Stimulated activated memory B cell treated with anti-CD40 and anti-IgM and Interleukin-4, amounts not matched to agents 10 μg/mL and 1 μg/mL and 100 μg/mL, for 72 hours (primary cell): Measurements from ENCODE around the gene GUCY2D.
"Not testable (repeated sequence)": the region's sequence is repeated elsewhere in the genome, so short reads cannot be mapped to it uniquely, and the experiment has no call there.

Experiments
- ATAC-seq: fragments of 150-1000 bp; cut with Tn5 transposase; 2 replicates; pipeline ENCODE4 v1.10.0; 2021
- H3K27ac Mint-ChIP-seq: one replicate; pipeline ENCODE4 v1.8.0; 2022; ENCODE audit warnings: mild to moderate bottlenecking, mixed read lengths
- H3K27me3 Mint-ChIP-seq: one replicate; pipeline ENCODE4 v1.8.0; 2022; ENCODE audit warnings: mixed read lengths
- H3K36me3 Mint-ChIP-seq: one replicate; pipeline ENCODE4 v1.8.0; 2022; ENCODE audit warnings: mixed read lengths
- H3K4me1 Mint-ChIP-seq: one replicate; pipeline ENCODE4 v1.8.0; 2022; ENCODE audit warnings: mixed read lengths
- H3K4me3 Mint-ChIP-seq: one replicate; pipeline ENCODE4 v1.8.0; 2022; ENCODE audit warnings: mild to moderate bottlenecking, moderate library complexity, mixed read lengths
- H3K9me3 Mint-ChIP-seq: one replicate; pipeline ENCODE4 v1.8.0; 2022; ENCODE audit warnings: mixed read lengths

GUCY2D gene

GRCh38 chr17:8019665-8020650 is 17.5 kb downstream of the GUCY2D start:
- Mint-ChIP-seq H3K36me3 (no peaks in the 10 kb centered on the region), H3K4me1 (peaks cover 17% of the 10 kb centered on the region), H3K27me3 (peaks cover 63% of the 10 kb centered on the region), H3K9me3 (no peaks in the 10 kb centered on the region), H3K27ac (no peak overlapping the region), H3K4me3 (peak overlapping the region; percentile 10)
- peak; percentile 64 for ATAC-seq

- Mint-ChIP-seq H3K9me3 (no peaks in the 10 kb centered on the region), H3K4me3 (no peak overlapping the region), H3K27me3 (peaks cover 56% of the 10 kb centered on the region), H3K27ac (no peak overlapping the region), H3K36me3 (no peaks in the 10 kb centered on the region), H3K4me1 (peaks cover 17% of the 10 kb centered on the region)
- ATAC-seq: no peak
Observed at GRCh38 chr17:8020776-8021564, 18.6 kb downstream of the GUCY2D start.

DNA sequence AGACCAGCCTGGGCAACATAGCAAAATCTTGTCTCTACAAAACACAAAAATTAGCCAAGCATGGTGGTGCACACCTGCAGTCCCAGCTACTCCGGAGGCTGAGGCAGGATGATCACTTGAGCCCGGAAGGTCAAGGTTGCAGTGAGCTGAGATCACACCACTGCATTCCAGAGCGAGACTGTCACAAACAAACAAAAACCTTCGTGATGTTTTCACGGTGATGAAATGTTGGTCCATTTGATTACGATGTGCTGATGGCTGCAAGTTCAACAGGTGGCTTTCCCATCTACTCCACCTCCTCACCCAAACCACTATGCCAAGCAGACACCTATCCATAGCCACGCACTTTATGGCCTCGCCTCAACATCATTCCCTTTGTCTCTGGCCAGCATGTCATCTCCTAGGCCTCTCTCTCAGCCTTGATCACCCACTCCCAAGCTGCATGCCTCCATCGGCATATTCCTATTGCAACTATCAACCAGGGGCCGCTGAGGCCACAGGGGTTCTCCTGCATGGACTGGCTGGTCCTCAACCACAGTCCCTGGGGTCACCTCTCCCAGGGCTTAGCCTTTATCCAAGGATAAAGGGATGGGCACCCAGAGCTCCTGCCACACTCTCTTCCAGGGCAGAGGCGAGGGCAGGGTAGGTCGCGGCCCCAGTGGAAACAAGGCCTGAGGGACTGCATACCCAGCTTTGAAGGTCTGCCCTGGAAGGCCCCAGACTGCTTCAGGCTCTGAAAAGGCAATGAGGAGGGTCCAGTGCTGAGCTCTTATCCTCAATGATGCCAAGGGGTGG is 19.3 kb downstream of the GUCY2D start:
- no peak overlapping the region for H3K27ac Mint-ChIP-seq
- no peaks in the 10 kb centered on the region for H3K36me3 Mint-ChIP-seq
- H3K27me3 Mint-ChIP-seq: peaks cover 48% of the 10 kb centered on the region

DNA sequence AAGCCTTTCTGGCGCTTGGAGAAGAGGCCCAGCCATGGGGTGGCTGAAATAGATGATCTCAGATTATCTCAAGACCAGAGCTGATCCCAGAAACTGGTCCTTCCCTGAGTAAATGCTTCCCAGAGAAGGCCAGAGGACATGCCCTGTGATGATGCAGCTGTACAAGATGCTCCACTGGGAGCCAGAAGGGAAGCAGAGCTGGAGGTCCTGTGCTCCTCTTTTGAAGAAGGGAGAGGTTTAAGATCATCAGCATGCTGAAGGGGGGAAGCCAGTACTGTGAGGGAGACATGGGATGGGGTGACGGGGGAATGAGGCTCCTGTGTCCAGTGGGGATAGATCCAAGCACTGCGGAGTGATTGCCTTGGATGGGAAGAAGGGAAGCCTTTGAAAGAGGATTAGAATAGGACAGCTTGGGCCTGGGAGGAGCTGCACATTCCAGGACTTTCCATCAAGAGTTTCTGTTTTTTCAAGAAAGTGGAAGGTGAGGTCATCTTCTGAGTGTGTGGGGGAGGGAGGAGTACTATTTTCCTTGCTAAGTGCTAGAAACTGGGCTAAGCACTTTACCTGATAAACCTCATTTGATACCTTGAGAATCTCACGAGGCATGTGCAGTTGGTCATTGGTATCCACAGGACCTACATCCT is 20.1 kb downstream of the GUCY2D start:
- Mint-ChIP-seq H3K27me3 (peaks cover 50% of the 10 kb centered on the region), H3K36me3 (no peaks in the 10 kb centered on the region), H3K9me3 (no peaks in the 10 kb centered on the region), H3K27ac (no peak overlapping the region), H3K4me3 (no peak overlapping the region), H3K4me1 (peaks cover 6% of the 10 kb centered on the region)
- ATAC-seq: no peak

More for the DNA sequence above, 19.3 kb downstream of the GUCY2D start:
- Mint-ChIP-seq H3K9me3 (no peaks in the 10 kb centered on the region), H3K4me3 (no peak overlapping the region), H3K4me1 (peaks cover 10% of the 10 kb centered on the region)
- no peak for ATAC-seq

GRCh38 chr17:8024161-8024560 is 21.7 kb downstream of the GUCY2D start:
- peaks cover 61% of the 10 kb centered on the region for H3K27me3 Mint-ChIP-seq
- not testable (repeated sequence) for H3K36me3 Mint-ChIP-seq, H3K4me1 Mint-ChIP-seq, ATAC-seq, H3K9me3 Mint-ChIP-seq, H3K27ac Mint-ChIP-seq, H3K4me3 Mint-ChIP-seq

GRCh38 chr17:8025176-8025911 is 22.9 kb downstream of the GUCY2D start:
- peaks cover 54% of the 10 kb centered on the region for H3K27me3 Mint-ChIP-seq

DNA sequence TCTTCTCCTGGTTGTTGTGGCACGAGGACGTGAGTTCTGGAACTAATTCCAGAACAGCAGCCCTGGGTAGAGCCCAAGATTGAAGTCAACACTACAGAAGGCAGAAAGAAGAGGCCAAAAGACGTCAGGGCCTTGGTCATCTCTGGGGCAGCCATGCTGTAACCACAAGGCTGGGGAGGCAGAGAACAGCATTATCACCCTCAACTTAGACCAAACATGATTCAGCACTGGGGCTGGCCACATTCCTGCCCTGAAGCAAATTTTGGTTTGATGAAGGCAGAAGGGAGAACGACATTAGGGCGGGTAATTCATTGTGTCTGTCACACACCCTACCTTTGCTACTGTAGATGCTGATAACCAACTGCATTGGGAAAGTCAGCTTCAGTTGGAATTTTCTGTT is 26.7 kb downstream of the GUCY2D start:
- no peak overlapping the region for H3K4me3 Mint-ChIP-seq
- peaks cover 4% of the 10 kb centered on the region for H3K4me1 Mint-ChIP-seq
- no peak for ATAC-seq
- H3K9me3 Mint-ChIP-seq: no peaks in the 10 kb centered on the region
- no peaks in the 10 kb centered on the region for H3K36me3 Mint-ChIP-seq
- H3K27ac Mint-ChIP-seq: no peak overlapping the region
- peaks cover 67% of the 10 kb centered on the region for H3K27me3 Mint-ChIP-seq

More at GRCh38 chr17:8025176-8025911, 22.9 kb downstream of the GUCY2D start:
- no peak for ATAC-seq
- H3K9me3 Mint-ChIP-seq: no peaks in the 10 kb centered on the region
- no peak overlapping the region for H3K27ac Mint-ChIP-seq
- H3K4me3 Mint-ChIP-seq: no peak overlapping the region
- H3K4me1 Mint-ChIP-seq: no peaks in the 10 kb centered on the region
- H3K36me3 Mint-ChIP-seq: no peaks in the 10 kb centered on the region

- no peak overlapping the region for H3K4me3 Mint-ChIP-seq
- no peaks in the 10 kb centered on the region for H3K9me3 Mint-ChIP-seq
- no peak for ATAC-seq
- peaks cover 4% of the 10 kb centered on the region for H3K4me1 Mint-ChIP-seq
- H3K36me3 Mint-ChIP-seq: no peaks in the 10 kb centered on the region
- no peak overlapping the region for H3K27ac Mint-ChIP-seq
- peaks cover 56% of the 10 kb centered on the region for H3K27me3 Mint-ChIP-seq
Observed at GRCh38 chr17:8031261-8031661, 28.8 kb downstream of the GUCY2D start.

DNA sequence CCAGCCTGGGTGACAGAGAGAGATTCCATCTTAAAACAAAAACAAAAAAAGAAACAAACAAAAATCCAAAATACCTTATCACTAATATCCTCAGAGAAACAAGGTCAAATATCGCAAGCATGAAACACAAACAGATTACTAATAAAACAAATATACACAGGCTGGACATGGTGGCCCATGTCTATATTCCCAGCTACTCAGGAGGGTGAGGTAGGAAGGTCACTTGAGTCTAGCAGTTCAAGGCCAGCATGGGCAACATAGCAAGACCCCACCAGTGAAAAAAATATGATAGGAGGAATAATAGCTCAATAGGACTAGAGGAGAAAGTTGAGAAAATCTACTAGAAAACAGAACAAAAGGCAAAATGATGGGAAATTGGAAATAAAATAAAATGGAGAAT is 29.5 kb downstream of the GUCY2D start:
- H3K4me3 Mint-ChIP-seq: no peak overlapping the region
- no peak for ATAC-seq
- H3K27ac Mint-ChIP-seq: no peak overlapping the region
- H3K9me3 Mint-ChIP-seq: no peaks in the 10 kb centered on the region
- no peaks in the 10 kb centered on the region for H3K36me3 Mint-ChIP-seq
- H3K4me1 Mint-ChIP-seq: peaks cover 4% of the 10 kb centered on the region
- peaks cover 55% of the 10 kb centered on the region for H3K27me3 Mint-ChIP-seq

- Mint-ChIP-seq H3K9me3 (no peaks in the 10 kb centered on the region), H3K36me3 (no peaks in the 10 kb centered on the region), H3K27ac (no peak overlapping the region), H3K4me1 (peaks cover 4% of the 10 kb centered on the region), H3K27me3 (peaks cover 55% of the 10 kb centered on the region), H3K4me3 (no peak overlapping the region)
- no peak for ATAC-seq
Observed at GRCh38 chr17:8032442-8032841, 30.0 kb downstream of the GUCY2D start.

DNA sequence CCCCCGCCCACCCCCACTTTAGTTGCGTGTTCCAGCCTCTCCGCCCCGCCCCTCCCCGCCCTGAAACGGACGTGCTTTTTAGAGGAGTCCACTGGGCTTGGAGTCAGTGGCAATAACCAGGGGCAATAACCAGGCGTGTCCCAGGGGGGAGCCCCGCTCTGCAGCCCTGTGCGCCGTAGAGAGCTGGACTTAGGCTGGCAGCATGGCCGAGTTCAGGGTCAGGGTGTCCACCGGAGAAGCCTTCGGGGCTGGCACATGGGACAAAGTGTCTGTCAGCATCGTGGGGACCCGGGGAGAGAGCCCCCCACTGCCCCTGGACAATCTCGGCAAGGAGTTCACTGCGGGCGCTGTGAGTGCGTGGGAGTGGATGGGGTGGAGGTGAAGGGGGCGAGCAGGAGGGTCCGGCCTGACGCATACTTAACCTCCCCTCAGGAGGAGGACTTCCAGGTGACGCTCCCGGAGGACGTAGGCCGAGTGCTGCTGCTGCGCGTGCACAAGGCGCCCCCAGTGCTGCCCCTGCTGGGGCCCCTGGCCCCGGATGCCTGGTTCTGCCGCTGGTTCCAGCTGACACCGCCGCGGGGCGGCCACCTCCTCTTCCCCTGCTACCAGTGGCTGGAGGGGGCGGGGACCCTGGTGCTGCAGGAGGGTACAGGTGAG is 36.7 kb downstream of the GUCY2D start, which contains the start of gene ALOX15B:
TSS of gene ALOX15B (plus strand) at position 106 of the 657 bp plus-strand sequence. CDS start at position 203, 97 bp downstream.
- Mint-ChIP-seq H3K27me3 (peaks cover 59% of the 10 kb centered on the region), H3K9me3 (no peaks in the 10 kb centered on the region), H3K4me3 (no peak within 1 kb of the TSS), H3K36me3 (no peaks in the 10 kb centered on the region), H3K27ac (no peak within 1 kb of the TSS), H3K4me1 (peaks cover 10% of the 10 kb centered on the region)
- ATAC-seq: peak; percentile 41

DNA sequence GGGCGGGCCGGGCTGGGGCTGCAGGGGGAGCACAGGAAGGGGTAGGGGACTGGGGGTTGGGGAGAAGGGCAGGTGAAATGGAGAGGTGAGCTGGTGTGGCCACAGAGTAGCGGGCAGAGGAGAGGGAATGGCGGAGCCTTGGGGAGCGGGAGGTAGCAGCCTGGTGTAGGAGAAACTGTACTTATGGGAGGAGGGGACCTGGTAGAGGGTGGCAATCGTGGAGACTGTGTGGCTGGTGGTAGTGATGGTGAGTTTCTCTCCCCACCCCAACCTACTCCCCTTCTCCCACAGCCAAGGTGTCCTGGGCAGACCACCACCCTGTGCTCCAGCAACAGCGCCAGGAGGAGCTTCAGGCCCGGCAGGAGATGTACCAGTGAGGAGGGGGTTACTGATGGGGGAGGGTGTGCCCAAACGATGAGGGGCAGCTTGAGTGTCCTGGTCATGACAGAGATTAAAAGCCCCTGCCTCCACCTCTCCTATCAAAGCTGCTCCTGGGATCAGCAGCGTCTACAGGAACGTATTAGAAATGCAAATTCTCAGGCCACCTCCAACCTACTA is 37.3 kb downstream of the GUCY2D start:
- Mint-ChIP-seq H3K9me3 (no peaks in the 10 kb centered on the region), H3K27me3 (peaks cover 62% of the 10 kb centered on the region), H3K4me3 (no peak overlapping the region), H3K27ac (no peak overlapping the region), H3K4me1 (peaks cover 10% of the 10 kb centered on the region), H3K36me3 (no peaks in the 10 kb centered on the region)
- ATAC-seq: peak; percentile 8

- Mint-ChIP-seq H3K27ac (no peak overlapping the region), H3K4me3 (no peak overlapping the region), H3K4me1 (peaks cover 10% of the 10 kb centered on the region), H3K36me3 (no peaks in the 10 kb centered on the region), H3K9me3 (no peaks in the 10 kb centered on the region), H3K27me3 (peaks cover 78% of the 10 kb centered on the region)
- ATAC-seq: no peak
Observed at GRCh38 chr17:8041249-8041928, 39.0 kb downstream of the GUCY2D start.
